HUES48 (cell line): ENCODE results near the gene CTRL.

Experiments
- H3K27ac ChIP-seq: one replicate; pipeline ENCODE4 v1.7.0; 2013; ENCODE audit warnings: low read depth, low read length, inconsistent platforms
- H3K27me3 ChIP-seq: 2 replicates; pipeline ENCODE4 v1.6.1; 2013; ENCODE audit warnings: mild to moderate bottlenecking, low read length; ENCODE audit not compliant: control insufficient read depth, insufficient read depth
- H3K36me3 ChIP-seq: 2 replicates; pipeline ENCODE4 v1.6.1; 2013; ENCODE audit warnings: low read length; ENCODE audit not compliant: control insufficient read depth, insufficient read depth
- H3K4me1 ChIP-seq: 2 replicates; pipeline ENCODE4 v1.6.1; 2013; ENCODE audit warnings: mild to moderate bottlenecking, low read length; ENCODE audit not compliant: control insufficient read depth, insufficient read depth
- H3K4me3 ChIP-seq: 2 replicates; pipeline ENCODE4 v1.5.1; 2013; ENCODE audit warnings: mild to moderate bottlenecking, low read depth, low read length
- H3K9ac ChIP-seq: 2 replicates; pipeline ENCODE4 v1.6.1; 2013; ENCODE audit warnings: mild to moderate bottlenecking, low read depth, low read length, moderate library complexity
- H3K9me3 ChIP-seq: 2 replicates; pipeline ENCODE4 v1.6.1; 2013; ENCODE audit warnings: low read length; ENCODE audit not compliant: control insufficient read depth, insufficient read depth

CTRL gene

DNA sequence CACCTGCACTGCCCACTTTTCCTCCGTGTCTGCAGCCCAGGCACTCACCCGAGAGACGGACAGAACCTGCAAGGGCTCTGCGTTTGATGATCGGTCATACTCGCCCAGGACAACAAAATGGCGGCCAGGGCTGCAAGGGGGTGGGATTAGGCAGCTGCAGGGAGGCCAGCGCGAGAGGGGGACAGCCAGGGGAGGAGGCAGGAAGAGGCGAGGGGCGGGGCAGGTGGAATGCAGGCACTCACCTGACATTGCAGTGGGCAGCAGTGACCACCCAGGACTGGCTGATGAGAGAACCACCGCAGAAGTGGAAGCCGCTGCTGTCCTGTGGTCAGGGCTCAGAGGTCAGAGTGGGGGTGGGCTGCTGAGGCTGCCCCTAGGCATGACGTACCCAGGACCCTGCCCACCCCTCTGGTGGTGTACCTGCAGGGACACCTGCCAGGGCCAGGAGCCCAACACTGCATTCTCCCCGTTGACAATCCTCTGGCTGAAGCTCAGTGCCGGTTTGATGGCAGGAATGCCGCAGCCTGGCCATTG, 917 bp downstream of the CTRL start:
- no peaks in the 10 kb centered on the region for H3K27me3 ChIP-seq
- H3K9me3 ChIP-seq, result no peaks in the 10 kb centered on the region
- H3K36me3 ChIP-seq, result peaks cover 23% of the 10 kb centered on the region
- H3K4me1 ChIP-seq, result peaks cover 4% of the 10 kb centered on the region; the same call in 1 of the 2 replicates
- H3K4me3 ChIP-seq, result no peak overlapping the region
- H3K27ac ChIP-seq, result no peak overlapping the region
- H3K9ac ChIP-seq, result no peak overlapping the region

DNA sequence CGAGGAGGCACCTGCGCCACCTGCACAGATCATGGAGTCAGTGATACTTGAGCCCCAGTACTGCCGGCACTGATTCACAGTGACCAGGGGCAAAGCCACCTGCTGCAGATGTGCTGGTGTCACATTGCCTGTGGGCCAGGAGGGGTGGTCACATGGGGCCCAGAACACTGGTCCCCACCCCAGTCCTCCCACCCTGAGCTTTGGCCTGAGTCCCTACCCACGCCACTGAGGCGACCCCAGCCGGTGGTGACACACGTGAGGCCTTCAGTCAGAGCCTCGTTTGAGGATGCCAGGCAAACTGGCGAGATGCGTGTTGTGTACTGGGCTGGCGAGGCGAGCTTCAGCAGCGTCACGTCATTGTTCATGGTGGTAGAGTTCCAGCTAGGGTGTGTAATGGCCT, 1.5 kb downstream of the CTRL start:
- H3K4me3 ChIP-seq, result no peak overlapping the region
- H3K4me1 ChIP-seq, result peaks cover 4% of the 10 kb centered on the region; the same call in 1 of the 2 replicates
- H3K9ac ChIP-seq, result no peak overlapping the region
- peaks cover 23% of the 10 kb centered on the region for H3K36me3 ChIP-seq
- no peak overlapping the region for H3K27ac ChIP-seq
- no peaks in the 10 kb centered on the region for H3K27me3 ChIP-seq
- H3K9me3 ChIP-seq, result no peaks in the 10 kb centered on the region

DNA sequence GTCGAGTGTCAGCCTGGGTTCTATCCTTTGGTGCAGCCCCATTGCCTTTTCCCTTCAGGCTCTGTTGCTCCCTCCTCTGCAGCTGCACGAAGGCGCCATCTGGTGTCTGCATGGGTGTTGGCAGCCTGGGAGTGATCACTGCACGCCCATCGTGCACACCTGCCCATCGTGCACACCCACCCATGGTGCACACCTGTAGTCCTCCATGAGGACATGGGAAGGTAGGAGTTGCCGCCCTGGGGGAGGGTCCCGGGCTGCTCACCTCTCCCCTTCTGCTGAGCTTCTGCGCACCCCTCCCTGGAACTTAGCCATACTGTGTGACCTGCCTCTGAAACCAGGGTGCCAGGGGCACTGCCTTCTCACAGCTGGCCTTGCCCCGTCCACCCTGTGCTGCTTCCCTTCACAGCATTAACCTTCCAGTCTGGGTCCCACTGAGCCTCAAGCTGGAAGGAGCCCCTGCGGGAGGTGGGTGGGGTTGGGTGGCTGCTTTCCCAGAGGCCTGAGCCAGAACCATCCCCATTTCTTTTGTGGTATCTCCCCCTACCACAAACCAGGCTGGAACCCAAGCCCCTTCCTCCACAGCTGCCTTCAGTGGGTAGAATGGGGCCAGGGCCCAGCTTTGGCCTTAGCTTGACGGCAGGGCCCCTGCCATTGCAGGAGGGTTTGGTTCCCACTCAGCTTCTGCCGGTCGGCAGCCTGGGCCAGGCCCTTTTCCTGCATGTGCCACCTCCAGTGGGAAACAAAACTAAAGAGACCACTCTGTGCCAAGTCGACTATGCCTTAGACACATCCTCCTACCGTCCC, 2.9 kb downstream of the CTRL start:
- no peak overlapping the region for H3K27ac ChIP-seq
- H3K9ac ChIP-seq, result no peak overlapping the region
- H3K27me3 ChIP-seq, result no peaks in the 10 kb centered on the region
- no peak overlapping the region for H3K4me3 ChIP-seq
- no peaks in the 10 kb centered on the region; the same call in 1 of the 2 replicates for H3K4me1 ChIP-seq
- peaks cover 23% of the 10 kb centered on the region for H3K36me3 ChIP-seq
- H3K9me3 ChIP-seq, result no peaks in the 10 kb centered on the region

DNA sequence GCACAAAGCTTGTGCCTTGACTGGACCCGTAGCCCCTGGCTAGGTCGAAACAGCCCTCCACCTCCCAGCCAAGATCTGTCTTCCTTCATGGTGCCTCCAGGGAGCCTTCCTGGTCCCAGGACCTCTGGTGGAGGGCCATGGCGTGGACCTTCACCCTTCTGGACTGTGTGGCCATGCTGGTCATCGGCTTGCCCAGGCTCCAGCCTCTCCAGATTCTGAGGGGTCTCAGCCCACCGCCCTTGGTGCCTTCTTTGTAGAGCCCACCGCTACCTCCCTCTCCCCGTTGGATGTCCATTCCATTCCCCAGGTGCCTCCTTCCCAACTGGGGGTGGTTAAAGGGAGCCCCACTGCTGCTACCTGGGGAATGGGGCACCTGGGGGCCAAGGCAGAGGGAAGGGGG, 3.5 kb downstream of the CTRL start:
- H3K4me3 ChIP-seq, result no peak overlapping the region
- H3K9me3 ChIP-seq, result no peaks in the 10 kb centered on the region
- no peaks in the 10 kb centered on the region for H3K27me3 ChIP-seq
- H3K36me3 ChIP-seq, result peaks cover 28% of the 10 kb centered on the region
- H3K4me1 ChIP-seq, result no peaks in the 10 kb centered on the region; the same call in 1 of the 2 replicates
- no peak overlapping the region for H3K9ac ChIP-seq
- no peak overlapping the region for H3K27ac ChIP-seq

DNA sequence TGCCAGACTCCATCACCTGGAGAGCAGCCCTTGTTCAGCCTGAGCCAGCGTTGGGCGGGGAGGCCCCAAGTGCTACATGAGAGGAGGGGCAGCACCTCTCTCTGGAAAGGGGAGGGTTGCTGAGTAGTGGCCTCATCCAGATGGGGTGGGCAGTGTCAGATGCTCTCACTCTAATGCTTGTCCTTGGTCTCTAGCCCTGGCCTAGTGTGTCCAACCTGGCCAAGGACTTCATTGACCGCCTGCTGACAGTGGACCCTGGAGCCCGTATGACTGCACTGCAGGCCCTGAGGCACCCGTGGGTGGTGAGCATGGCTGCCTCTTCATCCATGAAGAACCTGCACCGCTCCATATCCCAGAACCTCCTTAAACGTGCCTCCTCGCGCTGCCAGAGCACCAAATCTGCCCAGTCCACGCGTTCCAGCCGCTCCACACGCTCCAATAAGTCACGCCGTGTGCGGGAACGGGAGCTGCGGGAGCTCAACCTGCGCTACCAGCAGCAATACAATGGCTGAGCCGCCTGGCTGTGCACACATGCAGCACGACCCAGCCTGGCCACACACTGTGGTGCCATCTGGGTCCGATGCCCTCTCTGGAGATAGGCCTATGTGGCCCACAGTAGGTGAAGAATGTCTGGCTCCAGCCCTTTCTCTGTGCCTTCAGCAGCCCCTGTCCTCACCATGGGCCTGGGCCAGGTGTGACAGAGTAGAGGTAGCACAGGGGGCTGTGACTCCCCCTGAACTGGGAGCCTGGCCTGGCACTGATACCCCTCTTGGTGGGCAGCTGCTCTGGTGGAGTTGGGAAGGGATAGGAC, 4.3 kb downstream of the CTRL start:
- no peak overlapping the region for H3K4me3 ChIP-seq
- no peak overlapping the region for H3K9ac ChIP-seq
- H3K27me3 ChIP-seq, result no peaks in the 10 kb centered on the region
- H3K27ac ChIP-seq, result no peak overlapping the region
- no peaks in the 10 kb centered on the region; the same call in 1 of the 2 replicates for H3K4me1 ChIP-seq
- peaks cover 28% of the 10 kb centered on the region for H3K36me3 ChIP-seq
- H3K9me3 ChIP-seq, result no peaks in the 10 kb centered on the region

DNA sequence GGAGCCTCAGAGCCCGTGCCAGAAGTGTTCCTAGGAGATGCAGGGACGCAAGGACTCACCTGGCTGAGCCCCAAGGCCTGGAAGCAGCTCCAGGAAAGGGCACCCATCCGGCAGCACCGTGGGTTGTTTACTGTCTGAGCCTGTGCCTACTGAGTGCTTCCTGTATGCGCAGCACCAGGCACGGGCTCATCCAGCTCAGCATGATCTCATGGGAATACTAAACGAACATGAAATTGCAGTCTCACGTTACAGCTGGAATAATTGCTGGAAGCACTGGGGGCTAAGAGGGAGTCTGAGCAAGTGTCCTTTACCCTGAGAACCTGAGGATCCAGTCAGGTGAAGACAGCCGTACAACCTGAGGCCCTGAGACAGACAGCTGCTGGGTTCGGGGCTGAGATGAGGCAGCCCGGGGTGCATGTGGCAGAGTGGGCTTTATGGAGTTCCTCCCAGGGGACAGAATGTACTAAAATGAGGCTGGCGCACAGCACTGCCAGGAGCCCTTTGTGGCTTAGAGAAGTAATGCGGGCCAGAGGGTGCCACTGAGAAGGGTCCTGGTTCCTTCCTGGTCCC, 5.4 kb downstream of the CTRL start:
- no peak overlapping the region for H3K27ac ChIP-seq
- no peak overlapping the region for H3K9ac ChIP-seq
- H3K36me3 ChIP-seq, result peaks cover 28% of the 10 kb centered on the region
- no peak overlapping the region for H3K4me3 ChIP-seq
- no peaks in the 10 kb centered on the region for H3K9me3 ChIP-seq
- H3K4me1 ChIP-seq, result no peaks in the 10 kb centered on the region; the same call in 1 of the 2 replicates
- no peaks in the 10 kb centered on the region for H3K27me3 ChIP-seq

DNA sequence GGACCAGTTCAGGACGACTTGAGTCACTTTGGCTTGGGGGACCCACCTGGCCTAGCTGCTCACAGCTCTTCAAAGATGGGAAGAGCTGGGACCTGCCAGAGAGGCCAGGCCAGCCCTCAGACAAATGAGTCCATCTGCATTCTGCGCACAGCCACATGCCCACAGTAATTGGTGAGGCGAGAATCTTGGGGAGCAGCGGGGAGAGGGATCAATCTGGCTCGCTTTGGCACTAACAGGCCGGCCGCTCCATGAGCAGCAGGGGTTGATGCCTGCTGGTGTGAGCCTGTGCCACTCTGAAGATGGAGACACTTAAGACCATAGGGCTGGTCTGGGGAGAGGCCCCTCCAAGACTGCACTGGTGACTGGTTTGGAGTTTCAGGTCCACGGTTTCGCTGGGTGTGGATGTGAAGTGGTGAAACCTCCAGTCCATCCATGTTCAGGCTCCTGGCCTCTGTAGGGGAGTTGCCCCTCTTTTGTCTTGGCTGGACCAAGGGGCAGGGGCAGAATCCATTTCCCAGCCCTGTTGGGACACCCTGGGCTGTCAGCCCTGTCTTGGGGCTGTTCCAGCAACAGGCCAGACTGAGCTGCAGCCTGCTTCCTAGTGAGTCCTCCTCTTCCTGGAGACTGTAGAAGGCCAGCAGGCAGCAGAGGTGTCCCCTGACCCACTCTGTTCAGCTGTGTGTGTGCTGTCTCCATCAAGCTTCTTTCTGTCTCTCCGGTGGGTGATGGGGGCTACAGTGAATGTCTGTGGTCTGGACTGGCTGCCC, 7.3 kb downstream of the CTRL start:
- H3K27me3 ChIP-seq, result no peaks in the 10 kb centered on the region
- no peak overlapping the region for H3K27ac ChIP-seq
- no peak overlapping the region for H3K4me3 ChIP-seq
- H3K9ac ChIP-seq, result no peak overlapping the region
- no peaks in the 10 kb centered on the region; the same call in 1 of the 2 replicates for H3K4me1 ChIP-seq
- peaks cover 24% of the 10 kb centered on the region for H3K36me3 ChIP-seq
- H3K9me3 ChIP-seq, result no peaks in the 10 kb centered on the region

DNA sequence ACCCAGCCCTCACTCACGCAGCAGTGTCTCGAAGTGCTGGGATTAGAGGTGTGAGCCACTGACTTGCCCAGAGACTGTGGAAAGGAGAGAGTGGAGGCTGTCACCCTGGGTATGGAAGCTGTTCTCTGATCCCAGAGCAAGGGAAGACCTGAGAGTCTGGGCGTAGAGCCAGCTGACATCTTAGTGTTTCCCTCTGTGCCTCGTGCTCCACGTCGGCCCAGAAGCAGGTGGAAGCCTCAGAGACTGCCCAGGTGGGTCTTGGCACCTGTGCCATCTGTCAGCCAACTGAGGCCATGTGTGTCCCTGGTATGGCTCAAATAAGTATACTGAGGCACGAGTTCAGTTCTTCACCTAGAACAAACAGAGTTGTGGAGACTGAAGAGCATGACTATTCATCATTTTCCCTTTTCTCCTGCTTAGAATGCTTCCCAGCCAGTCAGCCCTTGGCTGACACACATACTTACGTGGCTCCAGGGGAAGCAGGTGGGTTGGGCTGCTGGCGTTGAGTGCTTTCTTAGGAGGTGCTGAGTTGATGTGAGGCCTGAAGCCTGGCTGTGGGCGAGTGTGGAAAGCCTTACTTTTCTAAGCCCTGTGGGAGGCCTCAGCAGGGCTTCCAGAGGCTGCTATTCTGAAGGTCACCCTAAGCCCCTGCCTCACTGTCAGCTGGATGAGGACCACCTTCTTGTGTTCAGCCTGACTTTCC, 8.1 kb downstream of the CTRL start:
- H3K4me1 ChIP-seq, result no peaks in the 10 kb centered on the region; the same call in 1 of the 2 replicates
- no peak overlapping the region for H3K4me3 ChIP-seq
- H3K27me3 ChIP-seq, result no peaks in the 10 kb centered on the region
- peaks cover 16% of the 10 kb centered on the region for H3K36me3 ChIP-seq
- no peak overlapping the region for H3K9ac ChIP-seq
- no peak overlapping the region for H3K27ac ChIP-seq
- no peaks in the 10 kb centered on the region for H3K9me3 ChIP-seq

DNA sequence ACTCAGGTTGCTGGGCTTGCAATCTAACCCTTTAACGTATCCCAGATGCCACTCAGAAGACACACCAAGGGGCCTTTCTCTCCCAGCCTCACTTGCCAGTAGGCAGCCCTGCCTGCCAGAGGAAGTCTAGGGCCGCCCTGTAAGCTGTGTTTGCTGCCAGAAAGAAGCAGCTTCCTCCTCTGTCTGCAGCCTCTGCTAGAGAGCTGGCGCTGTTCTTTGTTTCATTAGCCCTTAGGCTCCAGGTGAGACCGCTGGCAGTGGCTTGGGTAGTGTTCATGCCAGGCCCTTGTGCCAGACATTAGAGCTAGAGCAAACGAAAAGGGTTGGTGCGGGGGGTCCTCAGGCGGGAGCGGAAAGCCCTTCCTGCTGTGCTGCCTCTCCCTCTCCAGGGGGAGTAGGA, 8.9 kb downstream of the CTRL start:
- H3K4me1 ChIP-seq, result no peaks in the 10 kb centered on the region; the same call in 1 of the 2 replicates
- no peak overlapping the region for H3K9ac ChIP-seq
- no peak overlapping the region for H3K27ac ChIP-seq
- H3K9me3 ChIP-seq, result no peaks in the 10 kb centered on the region
- peaks cover 15% of the 10 kb centered on the region for H3K36me3 ChIP-seq
- H3K4me3 ChIP-seq, result no peak overlapping the region
- no peaks in the 10 kb centered on the region for H3K27me3 ChIP-seq

DNA sequence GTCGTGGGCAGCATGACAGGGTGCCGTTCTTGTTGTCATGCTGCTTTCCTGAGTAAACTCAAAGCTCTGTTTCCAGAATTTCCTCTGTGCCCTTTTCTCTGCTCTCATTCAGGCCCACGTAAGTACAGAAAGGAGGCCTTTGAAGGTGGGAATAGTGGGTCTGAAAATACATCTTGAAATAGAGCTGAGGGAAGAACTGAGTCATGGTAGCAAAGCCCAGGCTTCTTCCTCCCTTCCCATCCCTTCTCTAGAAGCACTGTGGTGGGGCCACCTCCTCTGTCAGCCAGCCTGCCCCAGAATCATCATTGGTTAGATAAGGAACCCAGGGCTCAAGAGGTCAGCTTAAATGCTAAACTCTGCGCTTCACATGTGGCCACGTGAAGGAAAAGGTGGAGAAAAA, 9.4 kb downstream of the CTRL start:
- no peaks in the 10 kb centered on the region; the same call in 1 of the 2 replicates for H3K4me1 ChIP-seq
- no peak overlapping the region for H3K4me3 ChIP-seq
- peaks cover 12% of the 10 kb centered on the region; the same call in 1 of the 2 replicates for H3K36me3 ChIP-seq
- H3K9me3 ChIP-seq, result no peaks in the 10 kb centered on the region
- H3K27me3 ChIP-seq, result no peaks in the 10 kb centered on the region
- H3K27ac ChIP-seq, result no peak overlapping the region
- H3K9ac ChIP-seq, result no peak overlapping the region
